ENCODE results near the gene ZFAND6.
A peak's percentile ranks its signal among the peaks of the same experiment; 100 is the strongest.
"Not testable (repeated sequence)": the region's sequence is repeated elsewhere in the genome, so short reads cannot be mapped to it uniquely, and the experiment has no call there.

ZFAND6 gene

DNA sequence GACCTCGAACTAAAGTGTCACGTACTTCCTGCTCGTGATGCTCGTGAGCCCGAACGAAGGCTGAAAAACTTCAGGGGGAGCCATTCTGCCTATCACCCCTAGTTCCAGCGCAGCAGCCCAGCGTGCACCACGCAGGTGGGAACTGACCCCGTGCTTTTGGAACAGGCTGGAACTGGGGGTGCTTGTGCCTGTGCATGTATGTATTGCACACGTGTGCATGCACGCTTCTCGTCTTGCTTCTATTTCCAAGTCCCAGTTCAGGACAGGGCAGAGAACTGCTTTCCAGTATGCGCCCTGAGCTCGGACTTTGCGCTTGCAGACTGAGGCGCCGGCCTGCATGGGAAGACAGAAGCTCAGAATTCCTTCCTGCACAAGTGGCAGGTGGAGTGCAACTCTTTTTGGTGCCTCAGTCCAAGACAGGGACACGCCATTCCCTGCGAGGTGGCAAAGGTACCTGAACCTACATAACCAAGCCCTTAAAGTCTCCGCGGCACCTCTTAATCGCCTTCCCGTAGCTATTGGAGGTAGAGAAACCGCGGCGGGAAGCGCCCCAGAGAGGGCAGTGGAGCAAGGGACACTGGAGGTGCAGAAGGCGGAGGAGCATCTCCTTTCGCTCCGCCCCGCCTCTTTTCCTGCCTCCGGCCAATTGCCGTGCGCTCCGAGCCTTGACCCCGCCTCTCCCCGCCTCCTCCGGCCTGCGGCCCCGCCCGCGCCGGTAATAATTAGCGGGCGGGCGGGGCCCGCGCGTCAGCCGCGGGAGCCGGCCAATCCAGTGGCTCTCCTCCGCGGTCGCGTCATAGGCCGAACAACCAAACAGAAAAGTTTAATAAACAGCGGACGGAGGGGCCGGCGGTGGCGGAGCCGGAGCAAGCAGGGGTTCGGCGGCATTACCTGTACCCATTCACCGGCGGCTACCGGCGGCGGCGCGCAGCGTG, at the start of gene ZFAND6:
Gene ZFAND6, plus strand, starts transcription at position 826 of the 935 bp plus-strand sequence. CDS start 60,669 bp downstream, outside the sequence.
- Histone ChIP-seq H3K4me1 (ENCODE audit: insufficient read depth, poor library complexity, severe bottlenecking) (peaks cover 23% of the 10 kb centered on the region), H3K9me3 (ENCODE audit: severe bottlenecking) (no peaks in the 10 kb centered on the region), H3K4me3 (ENCODE audit: severe bottlenecking) (peak within 1 kb of the TSS; percentile 89)

DNA sequence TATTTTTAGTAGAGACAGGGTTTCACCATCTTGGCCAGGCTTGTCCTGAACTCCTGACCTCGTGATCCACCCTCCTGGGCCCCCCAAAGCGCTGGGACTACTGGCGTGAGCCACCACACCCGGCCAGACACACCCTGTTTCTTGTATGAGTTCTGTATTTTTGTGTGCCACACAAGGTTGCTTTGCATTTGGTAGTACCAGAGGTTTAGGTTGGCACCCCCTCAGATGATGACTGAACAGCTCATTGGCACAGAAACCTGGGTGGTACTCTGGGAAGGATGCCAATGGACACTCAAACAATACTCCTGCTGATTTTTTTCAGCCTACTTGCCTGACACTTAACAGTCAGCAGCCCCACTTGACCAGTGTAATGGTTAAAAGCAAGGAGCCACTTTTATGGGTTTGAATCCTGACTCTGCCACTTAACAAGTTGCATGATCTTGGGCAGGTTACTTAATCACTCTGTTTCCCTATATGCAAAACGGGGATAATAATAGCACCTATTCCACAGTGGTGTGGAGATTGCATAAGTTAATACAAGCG, 49.3 kb upstream of the ZFAND6 start:
- Histone ChIP-seq H3K27me3 (ENCODE audit: insufficient read depth, poor library complexity, severe bottlenecking) (no peaks in the 10 kb centered on the region), H3K36me3 (ENCODE audit: low read depth) (no peaks in the 10 kb centered on the region), H3K4me3 (ENCODE audit: severe bottlenecking) (no peak overlapping the region), H3K27ac (ENCODE audit: poor library complexity, severe bottlenecking) (peak overlapping the region; percentile 27), H3K4me1 (ENCODE audit: insufficient read depth, poor library complexity, severe bottlenecking) (peaks cover 19% of the 10 kb centered on the region), H3K9me3 (ENCODE audit: severe bottlenecking) (no peaks in the 10 kb centered on the region)
- DNase-seq (ENCODE audit: low spot score), result no peak
- peak; percentile 71 for ATAC-seq (ENCODE audit: low read depth)
- TF ChIP-seq, protein P1, sequence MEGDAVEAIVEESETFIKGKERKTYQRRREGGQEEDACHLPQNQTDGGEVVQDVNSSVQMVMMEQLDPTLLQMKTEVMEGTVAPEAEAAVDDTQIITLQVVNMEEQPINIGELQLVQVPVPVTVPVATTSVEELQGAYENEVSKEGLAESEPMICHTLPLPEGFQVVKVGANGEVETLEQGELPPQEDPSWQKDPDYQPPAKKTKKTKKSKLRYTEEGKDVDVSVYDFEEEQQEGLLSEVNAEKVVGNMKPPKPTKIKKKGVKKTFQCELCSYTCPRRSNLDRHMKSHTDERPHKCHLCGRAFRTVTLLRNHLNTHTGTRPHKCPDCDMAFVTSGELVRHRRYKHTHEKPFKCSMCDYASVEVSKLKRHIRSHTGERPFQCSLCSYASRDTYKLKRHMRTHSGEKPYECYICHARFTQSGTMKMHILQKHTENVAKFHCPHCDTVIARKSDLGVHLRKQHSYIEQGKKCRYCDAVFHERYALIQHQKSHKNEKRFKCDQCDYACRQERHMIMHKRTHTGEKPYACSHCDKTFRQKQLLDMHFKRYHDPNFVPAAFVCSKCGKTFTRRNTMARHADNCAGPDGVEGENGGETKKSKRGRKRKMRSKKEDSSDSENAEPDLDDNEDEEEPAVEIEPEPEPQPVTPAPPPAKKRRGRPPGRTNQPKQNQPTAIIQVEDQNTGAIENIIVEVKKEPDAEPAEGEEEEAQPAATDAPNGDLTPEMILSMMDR (IDR thresholded peaks at IDR 0.05; ENCODE audit: poor library complexity, severe bottlenecking), result no peak

More for the DNA sequence above, at the start of gene ZFAND6:
- TF ChIP-seq, protein P1 (IDR thresholded peaks at IDR 0.05; ENCODE audit: poor library complexity, severe bottlenecking), result peak; percentile 32
- no peaks in the 10 kb centered on the region for H3K27me3 ChIP-seq (ENCODE audit: insufficient read depth, poor library complexity, severe bottlenecking)
- H3K27ac ChIP-seq (ENCODE audit: poor library complexity, severe bottlenecking), result peak within 1 kb of the TSS; percentile 85
- DNase-seq (ENCODE audit: low spot score) (peak; percentile 97), ATAC-seq (ENCODE audit: low read depth) (peak; percentile 90)
- no peaks in the 10 kb centered on the region for H3K36me3 ChIP-seq (ENCODE audit: low read depth)

DNA sequence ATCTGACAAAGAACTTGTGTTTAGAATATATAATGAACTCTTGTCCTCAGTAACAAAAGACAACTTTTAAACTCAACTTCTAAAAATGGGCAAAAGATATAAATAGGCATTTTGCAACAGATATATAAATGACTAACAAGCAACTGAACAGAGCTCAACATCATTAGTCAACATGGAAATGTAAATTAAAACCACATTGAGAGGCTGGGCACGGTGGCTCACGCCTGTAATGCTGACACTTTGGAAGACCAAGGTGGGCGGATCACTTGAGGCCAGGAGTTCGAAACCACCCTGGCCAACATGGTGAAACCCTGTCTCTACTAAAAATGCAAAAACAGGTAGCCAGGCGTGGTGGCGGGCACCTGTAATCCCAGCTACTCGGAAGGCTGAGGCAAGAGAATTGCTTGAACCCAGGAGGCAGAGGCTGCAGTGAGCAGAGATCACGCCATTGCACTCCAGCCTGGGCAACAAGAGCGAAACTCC, 48.4 kb upstream of the ZFAND6 start:
- H3K27ac ChIP-seq (ENCODE audit: poor library complexity, severe bottlenecking), result peak overlapping the region; percentile 27

DNA sequence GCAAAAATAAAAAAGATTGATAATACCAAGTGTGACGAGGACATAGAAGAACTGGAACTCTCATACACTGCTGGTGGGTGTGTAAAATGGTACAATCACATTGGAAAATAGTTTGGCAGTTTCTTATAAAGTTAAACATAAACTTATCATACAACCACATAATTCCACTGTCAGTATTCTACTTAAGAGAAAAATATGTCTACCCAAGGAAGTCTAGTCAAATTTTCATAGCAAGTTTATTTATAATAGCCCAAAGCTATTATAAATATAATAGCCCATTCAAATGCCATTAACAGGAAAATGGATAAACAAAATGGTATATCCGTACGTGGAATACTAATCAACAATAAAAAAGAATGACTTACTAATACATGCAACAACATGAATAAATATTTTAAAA, 47.9 kb upstream of the ZFAND6 start:
- TF ChIP-seq, protein P1 (IDR thresholded peaks at IDR 0.05; ENCODE audit: poor library complexity, severe bottlenecking), result no peak
- Histone ChIP-seq H3K36me3 (ENCODE audit: low read depth) (no peaks in the 10 kb centered on the region), H3K4me1 (ENCODE audit: insufficient read depth, poor library complexity, severe bottlenecking) (peaks cover 19% of the 10 kb centered on the region), H3K9me3 (ENCODE audit: severe bottlenecking) (no peaks in the 10 kb centered on the region), H3K4me3 (ENCODE audit: severe bottlenecking) (no peak overlapping the region), H3K27me3 (ENCODE audit: insufficient read depth, poor library complexity, severe bottlenecking) (no peaks in the 10 kb centered on the region), H3K27ac (ENCODE audit: poor library complexity, severe bottlenecking) (peak overlapping the region; percentile 27)
- DNase-seq (ENCODE audit: low spot score), result no peak
- no peak for ATAC-seq (ENCODE audit: low read depth)

More for the DNA sequence above, 48.4 kb upstream of the ZFAND6 start:
- H3K4me1 ChIP-seq (ENCODE audit: insufficient read depth, poor library complexity, severe bottlenecking), result peaks cover 19% of the 10 kb centered on the region
- not testable (repeated sequence) for H3K27me3 ChIP-seq (ENCODE audit: insufficient read depth, poor library complexity, severe bottlenecking); H3K9me3 ChIP-seq (ENCODE audit: severe bottlenecking); DNase-seq (ENCODE audit: low spot score); H3K36me3 ChIP-seq (ENCODE audit: low read depth); H3K4me3 ChIP-seq (ENCODE audit: severe bottlenecking)
- ATAC-seq (ENCODE audit: low read depth), result peak; percentile 82

DNA sequence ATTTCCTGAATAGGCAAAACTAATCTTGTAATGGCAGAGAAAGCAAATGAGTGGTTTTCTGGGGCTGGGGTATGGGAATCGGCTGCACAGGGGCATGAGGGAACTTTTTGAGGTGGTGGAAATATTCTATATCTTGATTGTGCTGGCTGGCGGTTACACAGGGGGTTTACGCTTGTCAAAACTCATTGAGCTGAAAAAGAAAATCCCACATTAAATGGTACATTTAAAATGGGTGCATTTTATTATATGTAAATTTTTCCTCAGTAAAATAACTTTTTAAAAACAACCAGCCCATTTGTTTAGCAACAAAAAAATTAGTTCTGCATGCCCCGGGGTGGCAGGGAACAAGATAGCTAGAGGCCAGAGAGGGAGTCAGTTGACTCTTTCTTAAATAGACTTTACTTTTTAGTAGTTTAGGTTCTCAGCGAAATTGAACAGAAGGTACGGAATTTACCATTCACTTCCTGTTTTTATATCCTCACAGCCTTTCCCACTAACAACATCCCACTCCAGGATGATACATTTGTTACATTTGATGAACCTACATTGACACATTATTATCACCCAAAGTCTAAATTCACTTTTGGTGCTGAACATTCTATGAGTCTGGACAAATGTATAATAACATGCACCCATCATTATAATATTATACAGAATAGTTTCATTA, 47.3 kb upstream of the ZFAND6 start:
- TF ChIP-seq, protein P1 (IDR thresholded peaks at IDR 0.05; ENCODE audit: poor library complexity, severe bottlenecking), result no peak
- H3K36me3 ChIP-seq (ENCODE audit: low read depth), result no peaks in the 10 kb centered on the region
- H3K27ac ChIP-seq (ENCODE audit: poor library complexity, severe bottlenecking), result no peak overlapping the region
- H3K9me3 ChIP-seq (ENCODE audit: severe bottlenecking), result no peaks in the 10 kb centered on the region
- peaks cover 19% of the 10 kb centered on the region for H3K4me1 ChIP-seq (ENCODE audit: insufficient read depth, poor library complexity, severe bottlenecking)
- no peaks in the 10 kb centered on the region for H3K27me3 ChIP-seq (ENCODE audit: insufficient read depth, poor library complexity, severe bottlenecking)
- DNase-seq (ENCODE audit: low spot score) (no peak), ATAC-seq (ENCODE audit: low read depth) (no peak)
- no peak overlapping the region for H3K4me3 ChIP-seq (ENCODE audit: severe bottlenecking)

DNA sequence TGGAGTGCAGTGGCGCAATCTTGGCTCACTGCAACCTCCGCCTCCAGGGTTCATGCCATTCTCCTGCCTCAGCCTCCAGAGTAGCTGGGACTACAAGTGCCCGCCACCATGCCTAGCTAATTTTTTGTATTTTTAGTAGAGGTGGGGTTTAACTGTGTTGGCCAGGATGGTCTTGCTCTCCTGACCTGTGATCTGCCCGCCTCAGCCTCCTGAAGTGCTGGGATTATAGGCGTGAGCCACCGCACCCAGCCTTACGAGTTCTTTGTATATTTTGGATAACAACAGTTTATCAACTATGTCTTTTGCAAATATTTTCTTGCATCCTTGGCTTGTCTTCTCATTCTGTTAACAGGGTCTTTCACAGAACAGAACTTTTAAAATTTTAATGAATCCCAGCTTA, 45.3 kb upstream of the ZFAND6 start:
- DNase-seq (ENCODE audit: low spot score); H3K27me3 ChIP-seq (ENCODE audit: insufficient read depth, poor library complexity, severe bottlenecking); H3K4me3 ChIP-seq (ENCODE audit: severe bottlenecking); H3K27ac ChIP-seq (ENCODE audit: poor library complexity, severe bottlenecking); H3K9me3 ChIP-seq (ENCODE audit: severe bottlenecking); H3K36me3 ChIP-seq (ENCODE audit: low read depth); ATAC-seq (ENCODE audit: low read depth): not testable (repeated sequence)
- peaks cover 19% of the 10 kb centered on the region for H3K4me1 ChIP-seq (ENCODE audit: insufficient read depth, poor library complexity, severe bottlenecking)
